Smooth muscle cell (in vitro differentiated cells): ENCODE results near the gene JARID2. TPM values are rescaled to one million over a fixed set of nuclear protein-coding genes. Genes with fewer than 3 reads are reported as not detected.

Experiments
- DNase-seq: peaks from one replicate; lab custom pipeline; 2025; ENCODE audit not compliant: unreplicated experiment; lab: John Stamatoyannopoulos, UW
- H2AFZ ChIP-seq: fragments of 200-600 bp; sonication (generic); 2 replicates; pipeline ENCODE4 v1.6.0; 2016; ENCODE audit warnings: antibody characterized with exemption, low read depth, mild to moderate bottlenecking
- H3F3A ChIP-seq: fragments of 200-600 bp; sonication (generic); 2 replicates; pipeline ENCODE4 v1.6.0; 2017; ENCODE audit warnings: antibody characterized with exemption, low read depth
- H3K27ac ChIP-seq: fragments of 200-600 bp; sonication (generic); 2 replicates; pipeline ENCODE4 v1.5.1; 2016; ENCODE audit warnings: low read depth, mild to moderate bottlenecking
- H3K27me3 ChIP-seq: fragments of 200-600 bp; sonication (generic); 2 replicates; pipeline ENCODE4 v1.6.1; 2016; ENCODE audit warnings: low read depth, mild to moderate bottlenecking
- H3K36me3 ChIP-seq: fragments of 200-600 bp; sonication (generic); 2 replicates; pipeline ENCODE4 v1.5.1; 2016; ENCODE audit warnings: low read depth
- H3K4me1 ChIP-seq: fragments of 200-600 bp; sonication (generic); 2 replicates; pipeline ENCODE4 v1.5.1; 2016; ENCODE audit warnings: low read depth
- H3K4me2 ChIP-seq: fragments of 200-600 bp; sonication (generic); 2 replicates; pipeline ENCODE4 v1.6.0; 2016; ENCODE audit warnings: mild to moderate bottlenecking
- H3K4me3 ChIP-seq: fragments of 200-600 bp; sonication (generic); 2 replicates; pipeline ENCODE4 v1.5.1; 2016; ENCODE audit warnings: mild to moderate bottlenecking
- H3K79me2 ChIP-seq: fragments of 200-600 bp; sonication (generic); 2 replicates; pipeline ENCODE4 v1.6.0; 2016; ENCODE audit warnings: low read depth, mild to moderate bottlenecking
- H3K9ac ChIP-seq: fragments of 200-600 bp; sonication (generic); 2 replicates; pipeline ENCODE4 v1.6.0; 2016; ENCODE audit warnings: low read depth
- H3K9me3 ChIP-seq: fragments of 200-600 bp; sonication (generic); replicated peaks from 2 replicates; pipeline ENCODE4 v1.5.1; 2016; ENCODE audit warnings: low read depth
- H4K20me1 ChIP-seq: fragments of 200-600 bp; sonication (generic); 2 replicates; pipeline ENCODE4 v1.6.0; 2016; ENCODE audit warnings: low read depth
- CTCF ChIP-seq: fragments of 200-600 bp; sonication (generic); IDR thresholded peaks from 2 replicates; pipeline ENCODE4 v1.5.1; 2017; ENCODE audit warnings: borderline replicate concordance, mild to moderate bottlenecking, antibody characterized with exemption; ENCODE audit not compliant: insufficient read depth, poor library complexity, severe bottlenecking
- WGBS: methylation state at CpG from one replicate; pipeline ENCODE4 v1.1.7; 2016; ENCODE audit warnings: low lambda C conversion rate; 5-methylcytosine and 5-hydroxymethylcytosine counted together
- polyA plus RNA-seq: library from polyadenylated mRNA; unstranded; fragments of >200 nt; fragmentation: Nextera tagmentation; extraction: Ambion mirVana; gene quantifications from 2 replicates; pipeline ENCODE4 v1.2.1, GENCODE V29; 2016
- total RNA-seq: library from RNA; depleted of rRNA; stranded (reverse); fragments of >200 nt; gene quantifications from 2 replicates; pipeline ENCODE4 v1.2.3, GENCODE V29; 2014

JARID2 gene
- total and polyA plus RNA-seq, 2 experiments from 2014 or later = 5.2 to 10.2 TPM

GRCh38 chr6:15560713-15561112 lies 314.8 kb downstream of the JARID2 start:
- no peak for TF ChIP-seq CTCF
- H2AFZ ChIP-seq = no peak overlapping the region
- H3K4me3 ChIP-seq = no peak overlapping the region
- H3K9ac ChIP-seq = no peak overlapping the region
- 91% methylated on average over 1 of the region's 1 CpG for WGBS
- no peaks in the 10 kb centered on the region for H3K27me3 ChIP-seq
- no peaks in the 10 kb centered on the region for H3F3A ChIP-seq
- H3K9me3 ChIP-seq = no peaks in the 10 kb centered on the region
- H3K27ac ChIP-seq = no peak overlapping the region
- DNase-seq = no peak
- no peaks in the 10 kb centered on the region for H3K79me2 ChIP-seq
- H3K36me3 ChIP-seq = no peaks in the 10 kb centered on the region
- no peak overlapping the region for H3K4me2 ChIP-seq
- no peaks in the 10 kb centered on the region for H4K20me1 ChIP-seq
- peaks cover 6% of the 10 kb centered on the region for H3K4me1 ChIP-seq

GRCh38 chr6:15561447-15562199 lies 315.8 kb downstream of the JARID2 start:
- Histone ChIP-seq H3K4me3 (no peak overlapping the region), H3K27me3 (no peaks in the 10 kb centered on the region), H3F3A (no peaks in the 10 kb centered on the region), H3K36me3 (no peaks in the 10 kb centered on the region), H3K9ac (no peak overlapping the region), H3K9me3 (no peaks in the 10 kb centered on the region), H3K4me1 (peaks cover 3% of the 10 kb centered on the region), H3K27ac (no peak overlapping the region), H3K4me2 (no peak overlapping the region), H3K79me2 (no peaks in the 10 kb centered on the region), H2AFZ (no peak overlapping the region), H4K20me1 (no peaks in the 10 kb centered on the region)
- WGBS = 91% methylated on average over 3 of the region's 3 CpGs
- no peak for TF ChIP-seq CTCF
- no peak for DNase-seq

- no peak for DNase-seq
- no peaks in the 10 kb centered on the region for H3K27me3 ChIP-seq
- no peaks in the 10 kb centered on the region for H3F3A ChIP-seq
- peaks cover 3% of the 10 kb centered on the region for H3K4me1 ChIP-seq
- 65% methylated on average over 1 of the region's 1 CpG for WGBS
- H3K4me3 ChIP-seq = no peak overlapping the region
- no peak overlapping the region for H3K4me2 ChIP-seq
- no peaks in the 10 kb centered on the region for H3K79me2 ChIP-seq
- H3K27ac ChIP-seq = no peak overlapping the region
- TF ChIP-seq CTCF = no peak
- H4K20me1 ChIP-seq = no peaks in the 10 kb centered on the region
- no peaks in the 10 kb centered on the region for H3K36me3 ChIP-seq
- H3K9ac ChIP-seq = no peak overlapping the region
- H2AFZ ChIP-seq = no peak overlapping the region
- no peaks in the 10 kb centered on the region for H3K9me3 ChIP-seq
Observed at GRCh38 chr6:15562977-15563376, 317.1 kb downstream of the JARID2 start.
